ENCODE data around the gene PLB1. TPM values are rescaled to one million over a fixed set of nuclear protein-coding genes. Genes with fewer than 3 reads are reported as not detected.

Gene PLB1
- polyA plus RNA-seq, 3 donors = 20.2 to 35.8 (median 23.9) TPM

- Mint-ChIP-seq H3K4me3 (no peak overlapping the region), H3K4me1 (peaks cover 18% of the 10 kb centered on the region), H3K9me3 (no peaks in the 10 kb centered on the region), H3K27ac (peak overlapping the region in 3 of 7 donors; percentile 15 to 50 (median 40)), H3K27me3 (ENCODE audit: low read depth in 3 of 3) (peaks cover 0 to 3% (median 3%) of the 10 kb centered on the region in 3 donors), H3K36me3 (peaks cover 59 to 86% of the 10 kb centered on the region in 2 donors)
- H3K4me2 ChIP-seq (replicated peaks; ENCODE audit: extremely low read depth, low read length, poor library complexity, severe bottlenecking) = no peak overlapping the region
- H3K27me3 ChIP-seq (ENCODE audit: control insufficient read depth in 2 of 2, insufficient read depth in 2 of 2, low read length in 2 of 2) = no peaks in the 10 kb centered on the region
- TF ChIP-seq CTCF (IDR thresholded peaks at IDR 0.05) = no peak
- H3K4me3 ChIP-seq (replicated peaks in 1 of 3; ENCODE audit: low read depth in 2 of 3, low read length in 3 of 3) = no peak overlapping the region
- no peak for DNase-seq
- no peak overlapping the region for H2AFZ ChIP-seq (ENCODE audit: insufficient read depth, low read depth, low read length, poor library complexity, severe bottlenecking)
- no peaks in the 10 kb centered on the region for H3K79me2 ChIP-seq (ENCODE audit: insufficient read depth, low read length)
- peaks cover 15 to 18% of the 10 kb centered on the region in 2 donors for H3K4me1 ChIP-seq (ENCODE audit: control insufficient read depth in 1 of 2, insufficient read depth in 2 of 2, low read length in 2 of 2)
- no peaks in the 10 kb centered on the region for H4K20me1 ChIP-seq (ENCODE audit: insufficient read depth, low read length)
- intact Hi-C loops (cut with micrococcal nuclease) = no loop called here
- peak overlapping the region in 1 of 2 donors; percentile 37 for H3K27ac ChIP-seq (ENCODE audit: low read depth in 1 of 2, low read length in 2 of 2)
- H3K9ac ChIP-seq (ENCODE audit: insufficient read depth, low read length, poor library complexity, severe bottlenecking) = no peak overlapping the region
- H3K36me3 ChIP-seq (replicated peaks in 1 of 2; ENCODE audit: control insufficient read depth in 1 of 2, insufficient read depth in 2 of 2, low read length in 2 of 2) = peaks cover 67 to 80% of the 10 kb centered on the region in 2 donors
- H3K9me3 ChIP-seq (replicated peaks in 1 of 2; ENCODE audit: control insufficient read depth in 1 of 2, insufficient read depth in 1 of 2, low read length in 2 of 2) = no peaks in the 10 kb centered on the region
- 100% methylated on average over 2 of the region's 5 CpGs for WGBS (ENCODE audit: insufficient coverage)
Measured at GRCh38 chr2:28628987-28629386, 133.1 kb downstream of the PLB1 start.

GRCh38 chr2:28629910-28630309, 134.1 kb downstream of the PLB1 start:
- Histone ChIP-seq H3K4me3 (replicated peaks in 1 of 3; ENCODE audit: low read depth in 2 of 3, low read length in 3 of 3) (no peak overlapping the region), H3K36me3 (replicated peaks in 1 of 2; ENCODE audit: control insufficient read depth in 1 of 2, insufficient read depth in 2 of 2, low read length in 2 of 2) (peaks cover 74 to 89% of the 10 kb centered on the region in 2 donors), H3K9ac (ENCODE audit: insufficient read depth, low read length, poor library complexity, severe bottlenecking) (no peak overlapping the region), H2AFZ (ENCODE audit: insufficient read depth, low read depth, low read length, poor library complexity, severe bottlenecking) (no peak overlapping the region), H3K4me1 (ENCODE audit: control insufficient read depth in 1 of 2, insufficient read depth in 2 of 2, low read length in 2 of 2) (peaks cover 8 to 10% of the 10 kb centered on the region in 2 donors), H3K27ac (ENCODE audit: low read depth in 1 of 2, low read length in 2 of 2) (peak overlapping the region in 1 of 2 donors; percentile 37), H3K79me2 (ENCODE audit: insufficient read depth, low read length) (no peaks in the 10 kb centered on the region), H3K27me3 (ENCODE audit: control insufficient read depth in 2 of 2, insufficient read depth in 2 of 2, low read length in 2 of 2) (no peaks in the 10 kb centered on the region), H3K4me2 (replicated peaks; ENCODE audit: extremely low read depth, low read length, poor library complexity, severe bottlenecking) (no peak overlapping the region), H3K9me3 (replicated peaks in 1 of 2; ENCODE audit: control insufficient read depth in 1 of 2, insufficient read depth in 1 of 2, low read length in 2 of 2) (no peaks in the 10 kb centered on the region), H4K20me1 (ENCODE audit: insufficient read depth, low read length) (no peaks in the 10 kb centered on the region)
- DNase-seq = no peak
- no peak for TF ChIP-seq CTCF (IDR thresholded peaks at IDR 0.05)
- H3K4me3 Mint-ChIP-seq = no peak overlapping the region
- intact Hi-C loops (cut with micrococcal nuclease) = no loop called here
- H3K9me3 Mint-ChIP-seq = no peaks in the 10 kb centered on the region
- H3K4me1 Mint-ChIP-seq = peaks cover 9% of the 10 kb centered on the region
- H3K27me3 Mint-ChIP-seq (ENCODE audit: low read depth in 3 of 3) = peaks cover 0 to 3% (median 3%) of the 10 kb centered on the region in 3 donors
- WGBS (ENCODE audit: insufficient coverage) = 98% methylated on average over 6 of the region's 7 CpGs
- H3K27ac Mint-ChIP-seq = peak overlapping the region in 3 of 7 donors; percentile 42 to 53 (median 50)
- H3K36me3 Mint-ChIP-seq = peaks cover 67 to 90% of the 10 kb centered on the region in 2 donors
